Activated CD8-positive, alpha-beta memory T cell treated with anti-CD3 and anti-CD28 coated beads, Interleukin-2, amount 10 ng/mL, durations not matched to agents 7 days and 5 days (primary cell): ENCODE data around the gene TSEN2. TPM values are rescaled to one million over a fixed set of nuclear protein-coding genes. Genes with fewer than 3 reads are reported as not detected.

Experiments used
- total RNA-seq, 2 experiments: library from RNA; stranded (reverse); gene quantifications; one replicate each; pipeline ENCODE4 v1.2.3, GENCODE V29; 2021

The TSEN2 gene
- total RNA-seq, 2 experiments from 2014 or later: 12.6 to 13.0 TPM

Other genes starting within 250 kb of the TSEN2 start
- gene PPARG, start 195.4 kb upstream of the TSEN2 start, total RNA-seq: 1 to 10 TPM in 1 of 2 experiments, under 1 TPM in 1; 0.18 to 2.8 TPM
- not detected for gene MKRN2OS, start 61.0 kb downstream of the TSEN2 start, total RNA-seq
- 10 to 100 TPM; 20.3 to 22.4 TPM for gene MKRN2, start 72.6 kb downstream of the TSEN2 start, total RNA-seq
- gene RAF1, start 179.6 kb downstream of the TSEN2 start, total RNA-seq: 10 to 100 TPM; 92.4 to 96.8 TPM